Daoy (cell line): Measurements from ENCODE around the gene ASPHD2. TPM values are rescaled to one million over a fixed set of nuclear protein-coding genes. Genes with fewer than 3 reads are reported as not detected.
"Not testable (repeated sequence)": the region's sequence is repeated elsewhere in the genome, so short reads cannot be mapped to it uniquely, and the experiment has no call there.

ENCODE experiments used
- DNase-seq: peaks from one replicate; pipeline ENCODE4 v3.0.0-alpha.2; 2015; ENCODE audit warnings: low read depth
- total RNA-seq: library from RNA; depleted of rRNA; stranded (reverse); fragments of >200 nt; shearing (Covaris generic); gene quantifications from 2 replicates; pipeline ENCODE4 v1.2.3, GENCODE V29; 2014

Gene ASPHD2
- total RNA-seq, 1 experiment from 2014 or later = 4.2 TPM

- DNase-seq = peak; percentile 84
These were observed 12.3 kb upstream of the ASPHD2 start for GRCh38 chr22:26416670-26417276.

- DNase-seq = peak; percentile 38
These were observed 11.7 kb upstream of the ASPHD2 start for GRCh38 chr22:26417406-26417805.

- no peak for DNase-seq
These were observed 10.4 kb upstream of the ASPHD2 start for GRCh38 chr22:26418620-26419019.

- DNase-seq = no peak
These were observed 2.1 kb upstream of the ASPHD2 start for GRCh38 chr22:26426924-26427323.

GRCh38 chr22:26429458-26430286, 612 bp downstream of the ASPHD2 start:
- no peak for DNase-seq

GRCh38 chr22:26430600-26430999, 1.5 kb downstream of the ASPHD2 start:
- DNase-seq = no peak

- DNase-seq = peak; percentile 29
These were observed 2.4 kb downstream of the ASPHD2 start for GRCh38 chr22:26431261-26431995.

GRCh38 chr22:26432619-26433311, 3.7 kb downstream of the ASPHD2 start:
- no peak for DNase-seq

GRCh38 chr22:26433805-26434204, 4.7 kb downstream of the ASPHD2 start:
- DNase-seq = no peak

GRCh38 chr22:26435327-26436093, 6.5 kb downstream of the ASPHD2 start:
- DNase-seq = no peak

- DNase-seq = no peak
These were observed 7.9 kb downstream of the ASPHD2 start for GRCh38 chr22:26436903-26437515.

GRCh38 chr22:26437694-26438392, 8.8 kb downstream of the ASPHD2 start:
- DNase-seq = no peak

GRCh38 chr22:26438776-26439175, 9.7 kb downstream of the ASPHD2 start:
- not testable (repeated sequence) for DNase-seq

- DNase-seq = no peak
These were observed 10.5 kb downstream of the ASPHD2 start for GRCh38 chr22:26439559-26439958.

GRCh38 chr22:26442086-26442756, 13.2 kb downstream of the ASPHD2 start:
- no peak for DNase-seq

- DNase-seq = no peak
These were observed 15.0 kb downstream of the ASPHD2 start for GRCh38 chr22:26443901-26444690.

GRCh38 chr22:26444777-26445176, 15.7 kb downstream of the ASPHD2 start:
- no peak for DNase-seq

GRCh38 chr22:26445577-26446275, 16.7 kb downstream of the ASPHD2 start:
- DNase-seq = no peak
